Neural progenitor cell (in vitro differentiated cells): Measurements from ENCODE around the gene PAQR3. TPM values are rescaled to one million over a fixed set of nuclear protein-coding genes. Genes with fewer than 3 reads are reported as not detected.
A peak's percentile ranks its signal among the peaks of the same experiment; 100 is the strongest.

Source experiments
- DNase-seq: peaks from one replicate; pipeline ENCODE4 v3.0.0-alpha.2; 2016; ENCODE audit warnings: low spot score
- H2AFZ ChIP-seq: fragments of 200-600 bp; sonication (generic); replicated peaks from 2 replicates; pipeline ENCODE4 v1.6.1; 2016; ENCODE audit warnings: antibody characterized with exemption
- H3F3A ChIP-seq: fragments of 200-600 bp; sonication (generic); 2 replicates; pipeline ENCODE4 v1.6.1; 2016; ENCODE audit warnings: antibody characterized with exemption, low read depth
- H3K27ac ChIP-seq: fragments of 200-600 bp; sonication (generic); 2 replicates; pipeline ENCODE4 v1.5.1; 2016; ENCODE audit warnings: mild to moderate bottlenecking
- H3K27me3 ChIP-seq: fragments of 200-600 bp; sonication (generic); 2 replicates; pipeline ENCODE4 v1.6.1; 2016; ENCODE audit warnings: mild to moderate bottlenecking, moderate library complexity
- H3K36me3 ChIP-seq: fragments of 200-600 bp; sonication (generic); 2 replicates; pipeline ENCODE4 v1.5.1; 2016
- H3K4me1 ChIP-seq: fragments of 200-600 bp; sonication (generic); 2 replicates; pipeline ENCODE4 v1.6.1; 2016; ENCODE audit warnings: mixed run types
- H3K4me2 ChIP-seq: fragments of 200-600 bp; sonication (generic); 2 replicates; pipeline ENCODE4 v1.6.1; 2016
- H3K4me3 ChIP-seq: fragments of 200-600 bp; sonication (generic); 2 replicates; pipeline ENCODE4 v1.5.1; 2016
- H3K79me2 ChIP-seq: fragments of 200-600 bp; sonication (generic); 2 replicates; pipeline ENCODE4 v1.6.1; 2016; ENCODE audit warnings: low read depth
- H3K9ac ChIP-seq: fragments of 200-600 bp; sonication (generic); 2 replicates; pipeline ENCODE4 v1.6.1; 2016
- H3K9me3 ChIP-seq: fragments of 200-600 bp; sonication (generic); 2 replicates; pipeline ENCODE4 v1.5.1; 2016; ENCODE audit warnings: low read depth
- H4K20me1 ChIP-seq: fragments of 200-600 bp; sonication (generic); 2 replicates; pipeline ENCODE4 v1.6.1; 2016; ENCODE audit warnings: low read depth
- H3K27ac Mint-ChIP-seq: 3 replicates; pipeline ENCODE4 v1.8.0; 2021; ENCODE audit warnings: mixed read lengths
- H3K27me3 Mint-ChIP-seq: 2 replicates; pipeline ENCODE4 v1.8.0; 2022; ENCODE audit warnings: low read depth, mild to moderate bottlenecking, inconsistent platforms, moderate library complexity, mixed read lengths; ENCODE audit not compliant: insufficient read depth
- H3K36me3 Mint-ChIP-seq: 3 replicates; pipeline ENCODE4 v1.8.0; 2021; ENCODE audit warnings: mixed read lengths
- H3K4me1 Mint-ChIP-seq: 3 replicates; pipeline ENCODE4 v1.8.0; 2021; ENCODE audit warnings: mixed read lengths
- H3K4me3 Mint-ChIP-seq: 3 replicates; pipeline ENCODE4 v1.8.0; 2021; ENCODE audit warnings: mild to moderate bottlenecking, moderate library complexity, mixed read lengths
- H3K9me3 Mint-ChIP-seq: 3 replicates; pipeline ENCODE4 v1.8.0; 2020; ENCODE audit warnings: mixed read lengths
- CTCF ChIP-seq: fragments of 200-600 bp; sonication (generic); IDR thresholded peaks from 2 replicates; pipeline ENCODE4 v1.5.1; 2017; ENCODE audit warnings: antibody characterized with exemption, mild to moderate bottlenecking
- EZH2 ChIP-seq: fragments of 200-600 bp; sonication (generic); IDR thresholded peaks from 2 replicates; pipeline ENCODE4 v1.6.1; 2017; ENCODE audit warnings: antibody characterized with exemption, mild to moderate bottlenecking, moderate library complexity
- EZH2phosphoT487 ChIP-seq: fragments of 200-600 bp; sonication (generic); IDR thresholded peaks from 2 replicates; pipeline ENCODE4 v1.6.1; 2017; ENCODE audit warnings: antibody characterized with exemption
- total RNA-seq: library from RNA; depleted of rRNA; stranded (reverse); fragments of >200 nt; gene quantifications from 2 replicates; pipeline ENCODE4 v1.2.3, GENCODE V29; 2015; ENCODE audit warnings: low replicate concordance

PAQR3 gene
- total RNA-seq, 1 donor from 2014 or later: 80.8 TPM

GRCh38 chr4:78940752-78941151 lies 1.5 kb upstream of the PAQR3 start:
- H3K4me1 ChIP-seq: peaks cover 25% of the 10 kb centered on the region
- peaks cover 4% of the 10 kb centered on the region for H3F3A ChIP-seq
- no peak overlapping the region for H3K9ac ChIP-seq
- Mint-ChIP-seq H3K4me3 (no peak overlapping the region), H3K36me3 (peaks cover 5% of the 10 kb centered on the region), H3K4me1 (peaks cover 18% of the 10 kb centered on the region), H3K27me3 (peaks cover 3% of the 10 kb centered on the region), H3K9me3 (no peaks in the 10 kb centered on the region), H3K27ac (no peak overlapping the region)
- H3K27me3 ChIP-seq: peaks cover 11% of the 10 kb centered on the region
- peaks cover 32% of the 10 kb centered on the region for H3K79me2 ChIP-seq
- no peaks in the 10 kb centered on the region for H3K36me3 ChIP-seq
- no peak for DNase-seq
- H3K9me3 ChIP-seq: no peaks in the 10 kb centered on the region
- no peak for TF ChIP-seq EZH2
- TF ChIP-seq EZH2phosphoT487: no peak
- no peak for TF ChIP-seq CTCF
- no peak overlapping the region for H3K27ac ChIP-seq
- H3K4me2 ChIP-seq: no peak overlapping the region
- peaks cover 13% of the 10 kb centered on the region for H4K20me1 ChIP-seq
- H2AFZ ChIP-seq: no peak overlapping the region
- no peak overlapping the region for H3K4me3 ChIP-seq

GRCh38 chr4:78939667-78940008 lies 400 bp upstream of the PAQR3 start:
- peaks cover 4% of the 10 kb centered on the region for H3F3A ChIP-seq
- peak overlapping the region; percentile 96 for H2AFZ ChIP-seq
- H3K27ac ChIP-seq: no peak overlapping the region
- peak overlapping the region; percentile 98 for H3K4me2 ChIP-seq
- H4K20me1 ChIP-seq: peaks cover 18% of the 10 kb centered on the region
- peaks cover 5% of the 10 kb centered on the region for H3K36me3 Mint-ChIP-seq
- peaks cover 11% of the 10 kb centered on the region for H3K27me3 ChIP-seq
- peaks cover 25% of the 10 kb centered on the region for H3K4me1 ChIP-seq
- DNase-seq: peak; percentile 21
- H3K27ac Mint-ChIP-seq: no peak overlapping the region
- H3K27me3 Mint-ChIP-seq: peaks cover 3% of the 10 kb centered on the region
- peak overlapping the region; percentile 84 for H3K4me3 Mint-ChIP-seq
- peaks cover 38% of the 10 kb centered on the region for H3K79me2 ChIP-seq
- no peaks in the 10 kb centered on the region for H3K9me3 ChIP-seq
- no peaks in the 10 kb centered on the region for H3K36me3 ChIP-seq
- no peak for TF ChIP-seq EZH2
- no peak for TF ChIP-seq EZH2phosphoT487
- TF ChIP-seq CTCF: no peak
- H3K9me3 Mint-ChIP-seq: no peaks in the 10 kb centered on the region
- peaks cover 18% of the 10 kb centered on the region for H3K4me1 Mint-ChIP-seq
- peak overlapping the region; percentile 79 for H3K4me3 ChIP-seq
- no peak overlapping the region for H3K9ac ChIP-seq

GRCh38 chr4:78938474-78938867 lies 767 bp downstream of the PAQR3 start:
- no peak overlapping the region for H3K27ac ChIP-seq
- peaks cover 18% of the 10 kb centered on the region for H3K4me1 Mint-ChIP-seq
- H3F3A ChIP-seq: peaks cover 4% of the 10 kb centered on the region
- no peak for TF ChIP-seq EZH2phosphoT487
- no peak for TF ChIP-seq CTCF
- TF ChIP-seq EZH2: no peak
- peaks cover 5% of the 10 kb centered on the region for H3K36me3 Mint-ChIP-seq
- H3K9ac ChIP-seq: peak overlapping the region; percentile 72
- peak overlapping the region; percentile 72 for H3K27ac Mint-ChIP-seq
- no peaks in the 10 kb centered on the region for H3K9me3 Mint-ChIP-seq
- H3K4me3 ChIP-seq: peak overlapping the region; percentile 79
- peaks cover 9% of the 10 kb centered on the region for H3K36me3 ChIP-seq
- H3K27me3 ChIP-seq: peaks cover 11% of the 10 kb centered on the region
- H3K27me3 Mint-ChIP-seq: peaks cover 3% of the 10 kb centered on the region
- peaks cover 25% of the 10 kb centered on the region for H3K4me1 ChIP-seq
- peaks cover 44% of the 10 kb centered on the region for H3K79me2 ChIP-seq
- no peaks in the 10 kb centered on the region for H3K9me3 ChIP-seq
- H3K4me3 Mint-ChIP-seq: peak overlapping the region; percentile 98
- H3K4me2 ChIP-seq: peak overlapping the region; percentile 98
- H2AFZ ChIP-seq: peak overlapping the region; percentile 75
- H4K20me1 ChIP-seq: peaks cover 20% of the 10 kb centered on the region
- DNase-seq: no peak
